Activated naive CD4-positive, alpha-beta T cell (primary cell): ENCODE data around the gene FAM222B.
A peak's percentile ranks its signal among the peaks of the same experiment; 100 is the strongest.
"Not testable (repeated sequence)": the region's sequence is repeated elsewhere in the genome, so short reads cannot be mapped to it uniquely, and the experiment has no call there.

Experiments
- DNase-seq, 4 experiments: peaks; one replicate each; lab custom pipeline; 2025; lab: John Stamatoyannopoulos, UW

Gene FAM222B

GRCh38 chr17:28842282-28843012 lies at the start of gene FAM222B:
TSS of gene FAM222B (minus strand) at chr17:28842790. CDS start at chr17:28766667, 76,123 bp downstream.
- peak; percentile 66 to 78 (median 69) for DNase-seq

- no peak for DNase-seq
These were observed 49.4 kb upstream of the FAM222B start for GRCh38 chr17:28892024-28892423.

GRCh38 chr17:28891201-28891600 lies 48.6 kb upstream of the FAM222B start:
- DNase-seq, result no peak

GRCh38 chr17:28889996-28890395 lies 47.4 kb upstream of the FAM222B start:
- no peak for DNase-seq

GRCh38 chr17:28888832-28889231 lies 46.2 kb upstream of the FAM222B start:
- no peak for DNase-seq

- DNase-seq, result no peak
These were observed 45.4 kb upstream of the FAM222B start for GRCh38 chr17:28887871-28888471.

GRCh38 chr17:28885951-28886350 lies 43.4 kb upstream of the FAM222B start:
- no peak for DNase-seq

- DNase-seq, result no peak
These were observed 42.8 kb upstream of the FAM222B start for GRCh38 chr17:28885363-28885762.

- DNase-seq, result no peak
These were observed 41.5 kb upstream of the FAM222B start for GRCh38 chr17:28883967-28884702.

GRCh38 chr17:28882154-28882895 lies 39.7 kb upstream of the FAM222B start:
- DNase-seq, result no peak

GRCh38 chr17:28881533-28882056 lies 39.0 kb upstream of the FAM222B start:
- no peak for DNase-seq

GRCh38 chr17:28880572-28880945 lies 38.0 kb upstream of the FAM222B start:
- no peak for DNase-seq

GRCh38 chr17:28879886-28880571 lies 37.4 kb upstream of the FAM222B start:
- no peak for DNase-seq

GRCh38 chr17:28878981-28879380 lies 36.4 kb upstream of the FAM222B start:
- no peak for DNase-seq

GRCh38 chr17:28878158-28878910 lies 35.7 kb upstream of the FAM222B start:
- DNase-seq, result no peak

- DNase-seq, result not testable (repeated sequence)
These were observed 34.6 kb upstream of the FAM222B start for GRCh38 chr17:28877150-28877711.

GRCh38 chr17:28875848-28876550 lies 33.4 kb upstream of the FAM222B start:
- no peak for DNase-seq

GRCh38 chr17:28874750-28875149 lies 32.2 kb upstream of the FAM222B start:
- DNase-seq, result no peak

- no peak for DNase-seq
These were observed 31.2 kb upstream of the FAM222B start for GRCh38 chr17:28873839-28874238.
